Stimulated activated CD8-positive, alpha-beta memory T cell treated with anti-CD3 and anti-CD28 coated beads, Interleukin-7, amount 100 ng/mL, for 1 hour (primary cell): ENCODE measurements around the gene FPR3.
"Not testable (repeated sequence)": the region's sequence is repeated elsewhere in the genome, so short reads cannot be mapped to it uniquely, and the experiment has no call there.

Experiments
- DNase-seq, 2 donors: peaks; one replicate each; pipeline ENCODE4 v3.0.0-alpha.2; 2020; ENCODE audit warnings: low read depth in 2 of 2

FPR3 gene, protein sequence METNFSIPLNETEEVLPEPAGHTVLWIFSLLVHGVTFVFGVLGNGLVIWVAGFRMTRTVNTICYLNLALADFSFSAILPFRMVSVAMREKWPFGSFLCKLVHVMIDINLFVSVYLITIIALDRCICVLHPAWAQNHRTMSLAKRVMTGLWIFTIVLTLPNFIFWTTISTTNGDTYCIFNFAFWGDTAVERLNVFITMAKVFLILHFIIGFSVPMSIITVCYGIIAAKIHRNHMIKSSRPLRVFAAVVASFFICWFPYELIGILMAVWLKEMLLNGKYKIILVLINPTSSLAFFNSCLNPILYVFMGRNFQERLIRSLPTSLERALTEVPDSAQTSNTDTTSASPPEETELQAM

DNA sequence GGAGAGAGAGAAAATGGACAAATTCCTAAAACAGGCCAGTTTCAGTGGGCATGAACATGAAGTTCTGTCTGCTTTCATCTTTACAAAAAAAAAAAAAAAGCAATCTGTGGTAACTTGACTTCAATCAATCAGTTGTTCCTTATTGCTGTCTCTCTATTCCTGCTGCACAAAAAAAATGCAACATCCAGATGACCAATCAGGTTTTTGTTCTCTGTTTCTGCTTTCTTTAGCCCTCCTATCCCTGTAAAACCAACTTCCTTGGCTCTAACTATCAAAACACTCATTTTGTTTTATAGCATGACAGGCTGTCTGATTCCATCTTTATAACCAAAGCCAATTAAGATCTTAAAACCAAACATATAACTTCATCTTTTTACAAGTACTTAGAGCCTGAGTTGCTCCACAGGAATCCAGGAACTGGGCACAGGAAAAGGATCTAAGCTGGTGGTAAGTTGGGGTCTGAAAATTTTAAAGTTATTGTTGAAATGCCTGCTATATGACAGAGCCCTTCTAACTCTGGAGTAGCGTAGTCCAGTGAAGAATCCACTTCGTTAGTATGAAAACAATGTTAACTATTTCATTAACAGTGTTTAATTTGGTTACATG is at the start of gene FPR3:
FPR3 (plus strand) TSS at position 273 of the 606 bp plus-strand sequence. CDS start 28,592 bp downstream, outside the sequence.
- no peak for DNase-seq

DNA sequence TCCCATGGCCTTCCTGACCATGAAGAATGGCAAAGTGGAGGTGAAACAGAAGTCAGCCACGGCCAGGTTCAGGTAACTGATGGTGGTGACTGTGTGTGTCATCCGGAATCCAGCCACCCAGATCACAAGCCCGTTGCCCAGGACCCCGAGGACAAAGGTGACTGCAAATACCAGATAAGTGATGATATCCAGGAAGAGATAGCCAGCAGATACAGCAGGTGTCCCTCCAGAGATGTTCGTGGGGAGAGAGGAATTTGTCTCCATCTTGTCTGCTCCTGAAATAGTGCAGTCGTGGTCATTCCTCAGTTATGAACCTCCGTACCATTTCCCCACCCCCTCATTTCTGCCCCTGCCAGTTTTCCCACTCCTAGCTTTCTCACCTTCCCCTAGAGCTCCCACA is 48.2 kb upstream of the FPR3 start:
- DNase-seq: no peak

DNA sequence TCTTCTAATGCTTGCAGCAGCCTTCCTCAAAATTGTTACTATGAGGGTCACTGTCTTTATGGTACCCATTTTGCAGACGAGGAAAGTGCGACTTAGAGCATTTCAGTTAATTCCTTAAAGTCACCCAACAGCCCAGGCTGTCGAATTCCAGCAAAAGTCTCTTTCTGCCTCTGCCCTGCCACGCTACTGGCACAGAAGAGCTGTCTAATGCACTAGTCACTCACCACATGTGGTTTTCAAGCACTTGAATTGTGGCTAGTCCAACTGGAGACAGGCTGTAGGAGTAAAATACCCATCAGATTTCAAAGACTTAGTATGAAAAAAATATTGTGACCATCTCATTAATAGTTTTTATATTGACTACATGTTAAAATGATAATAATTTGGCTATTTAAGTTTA is 45.0 kb upstream of the FPR3 start:
- DNase-seq: no peak

DNA sequence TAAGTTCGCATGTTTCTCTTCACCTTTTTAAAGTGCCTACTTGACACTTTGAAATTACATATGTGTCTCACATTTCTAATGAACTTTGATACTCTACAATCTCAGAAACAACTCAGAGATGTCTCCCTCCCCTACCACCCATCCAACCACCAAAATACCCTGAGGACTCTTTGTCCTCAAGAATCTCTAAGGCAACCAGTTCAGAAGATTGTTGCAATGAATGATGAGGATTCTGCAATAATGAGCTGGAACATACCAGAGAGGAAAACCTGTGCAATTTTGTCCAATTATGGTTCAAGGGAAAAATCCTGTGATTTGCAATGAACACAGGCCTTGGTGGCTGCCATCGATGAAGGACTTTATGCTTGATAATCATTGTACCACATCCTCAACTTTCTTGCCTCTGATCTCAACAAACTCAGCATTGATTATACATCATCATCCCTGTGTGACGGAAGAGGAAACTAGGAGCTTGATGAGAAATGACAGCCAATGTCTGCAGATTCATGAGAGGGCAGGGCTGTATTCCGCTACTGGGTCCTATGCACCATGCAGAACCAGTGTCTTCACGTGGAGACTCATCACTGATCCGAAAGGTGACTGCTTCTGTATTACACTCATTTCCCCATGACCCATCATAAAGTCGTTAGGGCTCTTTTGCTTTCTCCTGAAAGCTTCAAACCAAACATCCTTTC is 44.4 kb upstream of the FPR3 start:
- no peak for DNase-seq

DNA sequence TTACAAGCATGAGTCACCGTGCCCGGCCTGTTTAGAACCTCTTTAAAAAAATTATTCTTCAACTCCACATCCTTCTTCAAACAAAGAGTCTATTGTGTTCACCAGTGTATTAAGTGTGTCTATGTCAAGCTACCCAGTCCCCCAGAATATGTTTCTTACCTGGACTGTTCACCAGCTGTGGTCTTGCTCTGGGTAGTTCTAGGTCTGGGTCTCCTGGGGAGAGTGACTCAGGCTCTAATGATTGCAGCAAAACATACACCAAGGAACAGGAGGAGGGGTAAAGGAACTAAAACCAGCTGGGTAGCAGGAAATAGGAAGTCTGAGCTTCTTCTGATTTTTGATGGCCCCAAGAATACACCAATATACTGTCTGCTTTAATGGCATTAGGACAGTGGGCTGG is 43.3 kb upstream of the FPR3 start, which contains the start of gene FPR1:
FPR1 (minus strand) TSS at position 224 of the 400 bp plus-strand sequence. CDS start 4,884 bp downstream, outside the sequence.
- DNase-seq: no peak

DNA sequence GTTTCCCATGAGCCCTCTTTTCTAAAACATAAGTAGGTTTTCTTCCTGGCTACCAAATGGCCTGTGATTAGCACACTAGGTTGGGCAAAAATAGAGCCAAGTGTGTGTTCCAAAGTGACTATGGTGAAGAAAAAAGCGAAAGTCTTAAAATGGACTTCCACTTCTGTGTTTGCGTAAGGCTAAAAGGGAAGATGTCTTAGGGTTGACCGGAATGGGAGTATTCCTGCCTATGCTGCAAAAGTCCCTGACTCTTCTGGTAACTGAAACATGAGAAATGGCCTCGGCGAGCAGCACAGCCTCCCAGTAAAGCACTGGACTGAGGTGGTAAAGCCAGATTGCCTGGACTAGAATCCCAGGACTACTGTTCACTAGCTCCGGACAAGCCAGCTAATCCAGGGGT is 40.8 kb upstream of the FPR3 start:
- DNase-seq: no peak

DNA sequence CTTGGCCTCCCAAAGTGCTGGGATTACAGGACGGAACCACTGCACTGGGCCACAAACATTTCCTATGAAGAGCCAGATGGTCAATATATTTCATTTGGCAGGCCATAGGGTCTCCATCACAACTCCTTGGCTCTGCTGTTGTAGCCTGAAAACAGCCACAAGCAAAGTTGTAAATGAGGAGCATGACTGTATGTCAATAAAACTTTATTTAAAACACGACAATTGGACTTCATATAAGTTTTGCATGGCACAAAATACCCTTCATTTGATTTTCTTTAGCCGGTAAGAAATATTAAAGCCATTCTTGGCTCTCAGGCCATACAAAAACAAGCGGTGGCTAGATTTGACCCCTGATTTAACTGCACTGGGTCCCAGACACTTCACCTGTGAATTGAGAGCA is 40.2 kb upstream of the FPR3 start:
- no peak for DNase-seq

DNA sequence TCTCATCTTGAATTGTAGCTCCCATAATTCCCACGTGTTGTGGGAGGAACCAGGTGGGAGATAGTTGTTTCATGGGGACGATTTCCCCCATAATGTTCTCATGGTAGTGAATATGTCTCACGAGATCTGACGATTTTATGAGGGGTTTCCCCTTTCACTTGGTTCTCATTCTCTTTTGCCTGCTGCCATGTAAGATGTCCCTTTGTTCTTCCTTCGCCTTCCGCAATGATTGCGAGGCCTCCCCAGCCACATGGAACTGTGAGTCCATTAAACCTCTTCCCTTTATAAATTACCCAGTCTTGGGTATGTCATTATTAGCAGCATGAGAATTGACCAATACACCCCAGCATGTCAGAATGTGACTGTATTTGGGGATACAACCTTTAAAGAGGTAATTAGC is 39.4 kb upstream of the FPR3 start:
- DNase-seq: no peak

DNA sequence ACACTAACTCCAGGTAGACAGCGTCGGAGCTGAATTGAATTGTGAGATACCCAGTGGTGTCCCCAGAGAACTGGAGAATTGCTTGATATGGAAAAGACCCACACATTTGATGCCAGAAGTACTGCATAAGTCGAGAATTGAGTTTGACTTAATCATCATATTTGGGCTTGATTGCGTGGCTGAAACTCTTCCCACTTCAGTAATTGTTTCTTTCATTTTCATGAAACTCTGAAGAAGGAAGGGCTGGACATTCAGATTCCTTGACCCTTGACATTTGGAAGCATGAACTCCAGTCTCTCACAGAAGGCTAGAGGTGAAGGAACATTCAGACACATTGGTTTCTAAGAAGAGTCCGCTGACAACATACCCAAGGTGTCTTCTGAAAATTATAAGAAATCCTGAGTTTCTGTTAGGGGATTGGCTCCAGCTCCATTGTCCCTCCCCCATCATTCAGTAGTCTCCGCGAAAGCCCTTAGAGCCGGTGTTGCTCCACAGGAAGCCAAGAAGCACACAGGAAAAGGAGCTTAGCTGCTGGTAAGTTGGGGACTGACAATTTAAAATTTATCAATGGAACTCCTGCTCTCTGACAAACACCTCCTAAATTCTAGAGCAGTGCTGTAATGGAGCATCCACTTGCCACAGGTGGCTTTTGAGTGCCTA is 34.1 kb upstream of the FPR3 start, which contains the start of gene FPR2:
FPR2 (plus strand) TSS at position 484 of the 660 bp plus-strand sequence. CDS start 7,479 bp downstream, outside the sequence.
- no peak for DNase-seq

DNA sequence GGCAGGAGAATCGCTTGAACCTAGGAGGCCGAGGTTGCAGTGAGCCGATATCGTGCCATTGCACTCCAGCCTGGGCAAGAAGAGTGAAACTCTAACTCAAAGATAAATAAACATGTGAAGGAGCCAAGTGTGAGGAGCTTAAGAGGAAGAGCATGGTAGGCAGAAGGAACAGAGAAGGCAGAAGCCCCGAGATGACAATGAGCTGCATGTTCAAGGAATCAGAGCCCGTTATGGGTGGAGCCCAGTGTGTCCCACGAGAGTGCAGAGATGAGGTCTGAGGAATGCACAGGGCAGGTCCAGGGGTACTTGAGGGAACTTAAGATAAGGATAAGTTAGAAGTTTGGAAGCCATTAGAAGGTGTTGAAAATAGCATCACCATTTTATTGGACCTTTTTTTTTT is 33.3 kb upstream of the FPR3 start:
- DNase-seq: no peak

DNA sequence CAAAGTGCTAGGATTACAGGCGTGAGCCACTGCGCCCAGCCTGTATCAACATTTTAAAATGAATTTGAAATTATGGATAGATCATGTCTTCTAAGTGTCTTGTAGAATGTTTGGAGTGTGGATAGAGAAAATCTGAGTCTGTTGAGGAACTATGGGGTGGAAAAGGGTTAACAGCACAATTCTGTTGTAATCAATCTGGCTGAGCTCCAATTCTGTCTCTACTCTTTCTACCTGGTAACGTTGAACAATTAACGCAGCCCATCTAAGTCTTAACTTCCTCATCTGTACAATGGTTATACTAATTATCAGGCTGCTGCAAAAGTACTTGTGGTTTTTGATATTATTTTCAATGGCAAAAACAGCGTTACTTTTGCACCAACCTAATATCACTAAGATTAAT is 29.9 kb upstream of the FPR3 start:
- no peak for DNase-seq

DNA sequence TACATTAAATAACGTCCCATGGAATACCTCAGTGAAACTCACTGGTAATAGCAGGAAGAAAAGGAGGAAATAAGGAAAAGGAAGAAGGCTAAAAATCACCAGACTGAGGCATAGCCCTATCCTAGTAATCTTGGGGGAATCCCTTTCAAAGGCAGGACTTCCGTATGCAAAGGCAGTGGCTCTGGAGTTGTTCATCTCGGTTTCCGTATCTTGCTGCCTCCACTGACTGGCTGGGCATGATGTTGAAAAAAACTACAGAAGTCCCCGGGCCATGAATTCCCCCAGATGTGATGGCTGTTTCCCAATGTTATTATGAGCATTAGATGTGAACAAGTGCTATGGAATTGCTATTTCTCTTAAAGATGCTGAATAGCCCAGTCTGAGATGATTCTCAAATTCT is 28.5 kb upstream of the FPR3 start:
- DNase-seq: no peak

DNA sequence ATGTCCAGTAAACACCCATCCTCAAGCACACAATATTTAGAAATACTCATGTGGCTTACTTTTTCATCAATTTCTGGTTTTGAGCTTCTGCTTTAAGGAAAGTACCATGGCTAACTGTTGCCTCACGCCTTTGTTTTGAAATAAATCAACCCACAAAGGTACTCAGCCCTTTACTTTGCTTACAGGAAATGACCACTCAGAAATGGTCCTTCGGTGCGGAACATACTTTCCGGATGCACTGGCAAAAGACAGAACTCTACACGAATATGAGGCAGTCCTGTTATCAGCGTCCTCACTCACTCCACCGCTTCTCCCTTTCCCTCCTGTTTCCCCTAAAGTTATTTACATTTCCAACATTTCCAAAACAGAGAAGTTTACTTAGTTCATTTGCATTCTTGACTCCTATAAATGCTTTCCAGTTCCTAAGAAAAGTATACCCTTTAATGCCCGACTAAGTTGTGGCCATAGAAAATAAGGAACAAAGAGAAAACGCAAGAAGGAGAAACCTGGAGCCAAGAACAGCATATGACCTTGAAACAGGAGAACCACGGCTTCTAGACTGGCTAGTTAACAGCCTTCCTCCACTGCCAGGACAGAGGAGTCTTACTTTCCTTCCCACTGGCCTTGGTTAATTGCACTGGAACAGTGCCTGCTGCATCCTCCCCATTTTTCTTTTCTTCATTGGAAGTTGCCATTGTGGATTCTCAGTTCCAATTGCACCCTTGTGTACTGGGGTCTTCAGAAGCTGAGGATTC is 23.4 kb upstream of the FPR3 start:
- no peak for DNase-seq

DNA sequence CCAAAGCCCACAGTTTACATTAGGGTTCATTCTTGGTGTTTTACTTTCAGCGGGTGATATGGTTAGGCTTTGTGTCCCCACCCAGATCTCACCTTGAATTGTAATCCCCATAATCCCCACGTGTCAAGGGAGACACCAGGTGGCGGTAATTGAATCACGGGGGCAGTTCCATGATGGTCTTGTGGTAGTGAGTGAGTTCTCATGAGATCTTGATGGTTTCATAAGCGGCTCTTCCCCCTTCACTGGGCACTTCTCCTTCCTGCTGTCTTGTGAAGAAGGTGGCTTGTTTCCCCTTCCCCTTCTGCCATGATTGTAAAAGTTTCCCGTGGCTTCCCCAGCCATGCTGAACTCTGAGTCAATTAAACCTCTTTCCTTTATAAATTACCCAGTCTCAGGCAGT is 22.0 kb upstream of the FPR3 start:
- no peak for DNase-seq

DNA sequence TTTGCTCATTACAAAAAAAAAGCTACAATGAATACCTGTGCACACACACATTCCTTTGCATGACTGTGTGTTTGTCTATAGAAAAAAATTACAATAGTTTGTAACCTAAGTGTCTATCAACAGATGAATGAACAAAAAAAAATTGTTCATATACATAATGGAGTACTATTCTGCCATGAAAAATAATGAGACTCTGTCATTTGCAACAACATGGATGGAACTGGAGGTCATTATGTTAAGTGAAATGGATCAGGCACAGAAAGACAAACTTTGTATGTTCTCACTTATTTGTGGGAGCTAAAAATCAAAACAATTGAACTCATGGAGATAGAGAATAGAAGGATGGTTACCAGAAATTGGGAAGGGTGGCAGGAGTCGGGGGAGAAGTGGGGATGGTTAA is 18.4 kb upstream of the FPR3 start:
- not testable (repeated sequence) for DNase-seq

DNA sequence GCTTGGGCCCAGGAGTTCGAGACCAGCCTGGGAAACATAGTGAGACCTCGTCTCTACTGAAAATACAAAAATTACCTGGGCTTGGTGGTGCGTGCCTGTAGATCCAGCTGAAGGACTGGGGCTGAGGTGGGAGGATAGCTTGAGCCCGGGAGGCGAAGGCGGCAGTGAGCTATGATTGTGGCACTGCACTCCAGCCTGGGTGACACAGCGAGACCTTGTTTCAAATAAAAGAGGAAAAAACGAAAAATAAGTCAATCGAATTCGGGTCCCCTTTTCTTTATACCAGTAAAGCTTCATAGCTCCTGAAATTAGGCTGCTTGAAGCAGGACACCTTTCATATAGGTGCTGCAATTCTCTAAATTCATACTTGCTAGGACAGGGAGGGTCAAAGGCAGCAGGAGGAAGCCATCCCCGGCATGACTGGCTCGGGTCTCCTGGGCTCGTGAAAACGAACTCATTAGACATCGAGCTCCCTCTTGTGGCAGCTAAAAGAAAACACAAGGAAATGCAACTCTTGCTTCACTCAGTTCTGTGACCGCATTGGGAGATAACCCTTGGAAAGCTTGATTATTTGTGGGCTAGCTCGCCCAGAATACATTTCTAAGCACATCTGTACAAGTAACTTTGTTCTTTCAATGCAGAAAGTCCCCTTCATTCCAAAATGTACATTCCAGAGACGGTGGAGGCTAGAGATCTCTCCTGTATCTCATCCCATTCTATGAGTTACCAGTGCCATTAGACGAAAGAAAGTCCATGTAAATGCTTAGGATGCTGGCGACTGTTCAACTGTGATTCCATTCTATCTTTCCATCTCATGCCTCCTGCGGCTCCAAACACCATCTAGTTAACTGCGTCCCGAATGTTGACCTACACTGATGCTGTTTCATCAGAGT is 17.1 kb upstream of the FPR3 start:
- DNase-seq: no peak

DNA sequence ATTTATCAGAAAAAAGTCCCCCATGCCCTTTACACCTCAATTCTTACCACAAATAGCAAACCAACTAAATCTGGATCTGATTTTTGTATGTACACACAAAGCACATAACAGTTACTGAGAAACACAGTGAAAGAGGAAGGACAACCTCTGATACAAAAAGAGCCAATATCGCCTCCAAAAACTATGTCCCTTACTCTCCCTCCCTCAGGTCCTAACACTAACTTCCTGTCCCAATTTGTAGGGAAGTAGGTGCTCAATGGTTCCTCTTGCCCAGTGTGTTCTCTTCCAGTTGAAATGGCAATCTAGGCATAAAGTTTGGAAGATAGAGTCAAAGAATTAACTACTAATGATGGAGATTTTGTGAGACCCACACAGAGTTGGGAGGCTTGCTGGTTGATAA is 15.8 kb upstream of the FPR3 start:
- DNase-seq: no peak

DNA sequence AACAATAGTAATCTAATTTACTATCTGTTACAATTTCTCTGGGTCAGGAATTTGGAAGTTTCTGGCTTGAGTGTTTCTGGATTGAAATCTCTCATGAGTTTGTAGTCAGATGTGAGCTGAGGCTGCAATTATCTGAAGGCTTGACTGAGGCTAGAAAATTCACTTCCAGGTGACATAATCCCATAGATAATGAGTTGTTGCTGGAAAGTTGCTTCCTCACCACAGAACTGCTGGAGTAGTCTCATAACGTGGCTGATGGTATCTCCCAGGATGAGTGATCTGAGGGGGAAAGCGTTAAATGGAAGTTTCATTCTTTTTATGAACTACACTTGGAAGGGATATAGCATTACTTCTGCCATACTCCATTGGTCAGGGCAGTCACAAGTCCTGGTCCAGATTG is 15.3 kb upstream of the FPR3 start:
- no peak for DNase-seq

DNA sequence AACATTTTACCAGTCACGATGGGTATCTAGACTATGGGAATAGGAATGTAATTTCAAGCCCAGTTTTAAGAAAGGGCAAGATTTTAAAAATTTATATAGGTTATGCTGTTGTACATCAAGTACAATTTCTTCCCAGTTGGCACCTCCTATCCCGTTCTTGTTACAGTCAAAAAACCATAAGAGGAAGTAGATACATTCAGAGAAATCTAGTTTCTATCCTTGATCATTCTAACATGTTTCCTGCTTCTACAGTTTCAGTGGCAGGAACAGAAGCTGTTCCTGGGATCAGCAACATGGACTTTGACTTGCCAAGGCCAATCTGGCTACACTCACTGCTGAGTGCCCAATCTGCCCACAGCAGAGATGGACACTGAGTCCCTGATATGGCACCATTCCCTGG is 14.7 kb upstream of the FPR3 start:
- DNase-seq: no peak

DNA sequence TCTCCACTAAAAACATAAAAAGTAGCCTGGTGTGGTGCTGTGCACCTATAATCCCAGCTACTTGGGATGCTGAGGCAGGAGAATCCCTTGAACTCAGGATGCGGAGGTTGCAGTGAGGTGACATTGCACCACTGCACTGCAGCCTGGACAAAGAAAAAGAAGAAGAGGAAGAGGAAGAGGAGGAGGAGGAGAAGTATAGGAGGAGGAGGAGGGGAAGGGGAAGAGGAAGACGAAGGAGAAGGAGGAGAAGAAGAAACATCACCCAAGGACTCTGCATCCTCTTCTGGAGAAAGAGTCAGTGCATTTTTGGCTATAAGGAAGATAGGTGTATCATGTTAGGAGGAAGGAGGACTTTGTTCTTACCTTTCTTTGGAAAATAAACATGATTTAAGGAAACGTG is 13.0 kb upstream of the FPR3 start:
- no peak for DNase-seq

DNA sequence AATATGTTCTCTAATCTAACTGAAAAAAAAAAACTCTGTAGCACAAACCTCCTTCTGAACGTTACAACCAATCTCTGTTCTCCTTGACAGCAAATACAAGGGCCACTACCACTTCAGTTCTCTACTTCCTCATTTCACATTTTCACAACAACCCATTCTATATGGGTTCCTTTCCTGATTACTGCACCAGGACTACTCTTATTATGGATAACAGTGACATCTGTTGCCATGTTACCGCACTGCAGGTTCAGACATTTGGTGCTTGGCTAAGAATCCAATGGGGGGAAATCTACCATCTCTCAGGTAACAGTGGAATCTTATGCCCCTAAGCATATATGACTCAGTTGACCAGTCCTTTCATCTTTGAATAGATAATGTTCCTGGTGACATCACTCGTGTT is 11.6 kb upstream of the FPR3 start:
- DNase-seq: no peak
